DOHH2 (cell line): ENCODE results near the gene KRT85.

Source experiments
- H3F3A ChIP-seq: fragments of 200-600 bp; sonication (generic), shearing (Covaris generic); 2 replicates; pipeline ENCODE4 v1.6.0; 2016; ENCODE audit warnings: antibody characterized with exemption, mild to moderate bottlenecking; ENCODE audit not compliant: control insufficient read depth, insufficient read depth
- H3K27ac ChIP-seq: fragments of 200-600 bp; sonication (generic); 2 replicates; pipeline ENCODE4 v1.5.1; 2014; ENCODE audit warnings: low read depth, mild to moderate bottlenecking, low read length, moderate library complexity
- H3K27me3 ChIP-seq: fragments of 200-600 bp; sonication (generic); 2 replicates; pipeline ENCODE4 v1.6.1; 2014; ENCODE audit warnings: mild to moderate bottlenecking, low read length, mixed read lengths; ENCODE audit not compliant: control insufficient read depth
- H3K36me3 ChIP-seq: fragments of 200-600 bp; sonication (generic); 2 replicates; pipeline ENCODE4 v1.6.1; 2014; ENCODE audit warnings: mild to moderate bottlenecking, low read length, moderate library complexity, mixed read lengths; ENCODE audit not compliant: control insufficient read depth
- H3K4me1 ChIP-seq: fragments of 200-600 bp; sonication (generic); 2 replicates; pipeline ENCODE4 v1.6.1; 2014; ENCODE audit warnings: mild to moderate bottlenecking, low read length, mixed read lengths; ENCODE audit not compliant: control insufficient read depth
- H3K4me2 ChIP-seq: fragments of 200-600 bp; sonication (generic); 2 replicates; pipeline ENCODE4 v1.6.0; 2014; ENCODE audit warnings: mild to moderate bottlenecking, low read length, moderate library complexity
- H3K4me3 ChIP-seq: fragments of 200-600 bp; sonication (generic); 2 replicates; pipeline ENCODE4 v1.5.1; 2014; ENCODE audit warnings: mild to moderate bottlenecking, low read length, mixed read lengths
- H3K79me2 ChIP-seq: fragments of 200-600 bp; sonication (generic); 2 replicates; pipeline ENCODE4 v1.6.1; 2014; ENCODE audit warnings: mild to moderate bottlenecking, low read length, mixed read lengths; ENCODE audit not compliant: control insufficient read depth
- H3K9me2 ChIP-seq: fragments of 200-600 bp; sonication (generic); replicated peaks from 2 replicates; pipeline ENCODE4 v1.6.1; 2014; ENCODE audit warnings: mild to moderate bottlenecking, low read length, mixed read lengths; ENCODE audit not compliant: control insufficient read depth
- H3K9me3 ChIP-seq: fragments of 200-600 bp; sonication (generic); 2 replicates; pipeline ENCODE4 v1.6.1; 2014; ENCODE audit warnings: antibody characterized with exemption, low read length, mixed read lengths; ENCODE audit not compliant: control insufficient read depth, insufficient read depth
- H4K20me1 ChIP-seq: fragments of 200-600 bp; sonication (generic); 2 replicates; pipeline ENCODE4 v1.6.0; 2014; ENCODE audit warnings: low read depth, mild to moderate bottlenecking, antibody characterized with exemption, low read length, moderate library complexity; ENCODE audit not compliant: control insufficient read depth, insufficient read depth
- CTCF ChIP-seq: fragments of 200-600 bp; sonication (generic); IDR thresholded peaks from one replicate; pipeline ENCODE4 v1.5.1; 2014; ENCODE audit warnings: antibody characterized with exemption, mild to moderate bottlenecking, low read depth, low read length; ENCODE audit not compliant: poor library complexity, severe bottlenecking
- EZH2phosphoT487 ChIP-seq: fragments of 200-600 bp; sonication (generic); IDR thresholded peaks from 2 replicates; pipeline ENCODE4 v1.6.1; 2017; ENCODE audit warnings: borderline replicate concordance, mild to moderate bottlenecking, antibody characterized with exemption, low read length, moderate library complexity, mixed read lengths

KRT85 gene

GRCh38 chr12:52322069-52322468 is 45.2 kb downstream of the KRT85 start:
- no peaks in the 10 kb centered on the region for H3K9me3 ChIP-seq
- no peak overlapping the region for H3K4me2 ChIP-seq
- H3F3A ChIP-seq, result no peaks in the 10 kb centered on the region
- no peaks in the 10 kb centered on the region for H3K36me3 ChIP-seq
- H4K20me1 ChIP-seq, result no peaks in the 10 kb centered on the region
- H3K79me2 ChIP-seq, result no peaks in the 10 kb centered on the region
- no peaks in the 10 kb centered on the region for H3K4me1 ChIP-seq
- no peak for TF ChIP-seq CTCF
- no peak for TF ChIP-seq EZH2phosphoT487
- H3K27ac ChIP-seq, result no peak overlapping the region
- peaks cover 13% of the 10 kb centered on the region; the same call in 1 of the 2 replicates for H3K27me3 ChIP-seq
- H3K4me3 ChIP-seq, result no peak overlapping the region
- H3K9me2 ChIP-seq, result no peaks in the 10 kb centered on the region

GRCh38 chr12:52321418-52321817 is 45.9 kb downstream of the KRT85 start:
- TF ChIP-seq EZH2phosphoT487 (no peak), CTCF (no peak)
- no peak overlapping the region for H3K27ac ChIP-seq
- H3K27me3 ChIP-seq, result peaks cover 13% of the 10 kb centered on the region; the same call in 1 of the 2 replicates
- no peaks in the 10 kb centered on the region for H3K79me2 ChIP-seq
- no peaks in the 10 kb centered on the region for H3K36me3 ChIP-seq
- no peaks in the 10 kb centered on the region for H4K20me1 ChIP-seq
- no peak overlapping the region for H3K4me2 ChIP-seq
- H3K9me3 ChIP-seq, result no peaks in the 10 kb centered on the region
- H3K4me1 ChIP-seq, result no peaks in the 10 kb centered on the region
- H3K9me2 ChIP-seq, result no peaks in the 10 kb centered on the region
- no peaks in the 10 kb centered on the region for H3F3A ChIP-seq
- H3K4me3 ChIP-seq, result no peak overlapping the region

GRCh38 chr12:52320784-52321400 is 46.4 kb downstream of the KRT85 start, which contains the start of gene KRT83:
Gene KRT83 (minus strand): TSS chr12:52321398. CDS start chr12:52321335, 63 bp downstream.
- TF ChIP-seq CTCF (no peak), EZH2phosphoT487 (no peak)
- Histone ChIP-seq H3K36me3 (no peaks in the 10 kb centered on the region), H3K4me3 (no peak within 1 kb of the TSS), H3F3A (no peaks in the 10 kb centered on the region), H3K27ac (no peak within 1 kb of the TSS), H3K79me2 (no peaks in the 10 kb centered on the region), H3K4me1 (no peaks in the 10 kb centered on the region), H3K9me2 (no peaks in the 10 kb centered on the region), H3K27me3 (peaks cover 13% of the 10 kb centered on the region; the same call in 1 of the 2 replicates), H3K9me3 (no peaks in the 10 kb centered on the region), H4K20me1 (no peaks in the 10 kb centered on the region), H3K4me2 (no peak within 1 kb of the TSS)
